Spleen (tissue), 11 donors: ENCODE measurements around the gene ADGRG3. TPM values are rescaled to one million over a fixed set of nuclear protein-coding genes. Genes with fewer than 3 reads are reported as not detected.

Source experiments
- DNase-seq: peaks from one replicate; pipeline ENCODE4 v3.0.0-alpha.2; 2020
- H3K27ac ChIP-seq, 8 donors: fragments of 200-600 bp; sonication (generic) in 7 of 8; 1 replicate in 4 of 8; 2 replicates in 4 of 8; pipeline versions ENCODE4 v1.5.0 to v1.8.0; 2016 to 2021; ENCODE audit warnings: inconsistent platforms in 4 of 8, mild to moderate bottlenecking in 4 of 8, moderate library complexity in 1 of 8
- H3K27me3 ChIP-seq, 7 donors: fragments of 200-600 bp; sonication (generic) in 6 of 7; replicated peaks in 1 of 7; 1 replicate in 4 of 7; 2 replicates in 3 of 7; pipeline versions ENCODE4 v1.5.0 to v1.8.0; 2016 to 2021; ENCODE audit warnings: inconsistent platforms in 3 of 7, mild to moderate bottlenecking in 1 of 7
- H3K36me3 ChIP-seq, 6 donors: fragments of 200-600 bp; sonication (generic) in 5 of 6; 1 replicate in 4 of 6; 2 replicates in 2 of 6; pipeline versions ENCODE4 v1.5.0 to v1.8.0; 2016 to 2021; ENCODE audit warnings: inconsistent platforms in 2 of 6
- H3K4me1 ChIP-seq, 6 donors: fragments of 200-600 bp; sonication (generic) in 5 of 6; 1 replicate in 3 of 6; 2 replicates in 3 of 6; pipeline versions ENCODE4 v1.5.0 to v1.8.0; 2016 to 2021; ENCODE audit warnings: inconsistent platforms in 3 of 6
- H3K4me3 ChIP-seq, 8 donors: fragments of 200-600 bp; sonication (generic) in 7 of 8; 1 replicate in 4 of 8; 2 replicates in 4 of 8; pipeline versions ENCODE4 v1.5.0 to v1.8.0; 2016 to 2021; ENCODE audit warnings: inconsistent platforms in 4 of 8, mild to moderate bottlenecking in 4 of 8, moderate library complexity in 2 of 8
- H3K9me3 ChIP-seq, 8 donors: fragments of 200-600 bp; sonication (generic) in 7 of 8; 1 replicate in 4 of 8; 2 replicates in 4 of 8; pipeline versions ENCODE4 v1.5.0 to v1.8.0; 2016 to 2021; ENCODE audit warnings: inconsistent platforms in 4 of 8
- CTCF ChIP-seq, 11 experiments: fragments of 200-600 bp in 7 of 11; fragments of 450-650 bp in 4 of 11; sonication (generic) in 4 of 11; IDR thresholded peaks in 8 of 11; conservative IDR thresholded peaks in 3 of 11; 1 replicate in 7 of 11; 2 replicates in 4 of 11; pipeline versions ENCODE4 v1.4.0 to v1.8.0; 2016 to 2021; ENCODE audit warnings: antibody characterized with exemption in 11 of 11, inconsistent platforms in 4 of 11, mild to moderate bottlenecking in 1 of 11
- POLR2A ChIP-seq, 3 donors: fragments of 450-650 bp; IDR thresholded peaks; one replicate each; pipeline ENCODE4 v1.5.1; 2017; ENCODE audit warnings: antibody characterized with exemption in 3 of 3, mild to moderate bottlenecking in 1 of 3
- POLR2AphosphoS5 ChIP-seq, 3 donors: sonication (generic); formaldehyde crosslinking; IDR thresholded peaks; one replicate each; pipeline ENCODE4 v1.5.1; 2017; ENCODE audit warnings: antibody characterized with exemption in 3 of 3
- WGBS, 5 donors: extraction: QIAGEN DNeasy Blood & Tissue Kit in 3 of 5; methylation state at CpG; one replicate each; pipeline versions ENCODE4 v1.1.5 to v1.1.7; 2013 to 2018; 5-methylcytosine and 5-hydroxymethylcytosine counted together
- intact Hi-C: fragments of 100-400 bp; cut with DNase I; formaldehyde crosslinking; loops from one replicate; pipeline ENCODE4 v1.15.0; 2023; ENCODE audit warnings: low total_unique reads
- polyA plus RNA-seq, 3 donors: library from polyadenylated mRNA; stranded (reverse); fragments of 200-250 nt; gene quantifications; one replicate each; pipeline ENCODE4 v1.2.1, GENCODE V29; 2013
- total RNA-seq, 7 donors: library from RNA; depleted of rRNA in 3 of 7; stranded (reverse); fragments of >200 nt in 3 of 7; fragmentation: NEBNext Ultra II Directional in 4 of 7; extraction: Animal tissue kit (Norgen Biotek cat#: 25700) in 4 of 7; gene quantifications; one replicate each; pipeline versions ENCODE4 v1.1.0 to v1.2.1, GENCODE V29; 2016 to 2021
- donor health status: healthy with polysubstance abuse.
- donor health status: DM: no; HTN: no; CAD: no; lungs with moderate emphysema.
- donor health status: DM: no; HTN: no; CAD: no.
- donor health status: Bipolar disorder and iron deficiency.
- donor health status: healthy.
- donor health status: DM: no; HTN: no; CAD: no.
- donor health status: DM: yes; HTN: yes; CAD: no.

The ADGRG3 gene
- total and polyA plus RNA-seq, 10 donors = 2.5 to 116 (median 27.2) TPM

- TF ChIP-seq POLR2A (IDR thresholded peaks at IDR 0.05) (no peak), CTCF (IDR thresholded peaks at IDR 0.05 in 8 of 11, conservative IDR thresholded peaks at IDR 0.05 in 3 of 11) (no peak), POLR2AphosphoS5 (IDR thresholded peaks at IDR 0.05) (no peak)
- intact Hi-C loops = no loop called here
- Histone ChIP-seq H3K27ac (no peak overlapping the region), H3K36me3 (no peaks in the 10 kb centered on the region), H3K9me3 (no peaks in the 10 kb centered on the region), H3K27me3 (no peaks in the 10 kb centered on the region), H3K4me3 (no peak overlapping the region), H3K4me1 (peaks cover 0 to 6% (median 0%) of the 10 kb centered on the region in 6 donors)
- WGBS, 5 donors = 73 to 86% (median 75%) methylated on average over 15 of the region's 15 CpGs
- peak; percentile 64 for DNase-seq
These were observed 56.4 kb downstream of the ADGRG3 start for GRCh38 chr16:57724531-57724930.

- no peak overlapping the region for H3K27ac ChIP-seq
- WGBS, 5 donors = 21 to 50% (median 38%) methylated on average over 5 of the region's 5 CpGs
- intact Hi-C loops = no loop called here
- TF ChIP-seq POLR2A (IDR thresholded peaks at IDR 0.05) (no peak), POLR2AphosphoS5 (IDR thresholded peaks at IDR 0.05) (no peak), CTCF (IDR thresholded peaks at IDR 0.05 in 8 of 11, conservative IDR thresholded peaks at IDR 0.05 in 3 of 11) (no peak)
- peaks cover 0 to 6% (median 0%) of the 10 kb centered on the region in 6 donors for H3K4me1 ChIP-seq
- H3K27me3 ChIP-seq = no peaks in the 10 kb centered on the region
- peak; percentile 19 for DNase-seq
- H3K36me3 ChIP-seq = no peaks in the 10 kb centered on the region
- H3K4me3 ChIP-seq = no peak overlapping the region
- no peaks in the 10 kb centered on the region for H3K9me3 ChIP-seq
These were observed 57.0 kb downstream of the ADGRG3 start for GRCh38 chr16:57725151-57725550.

GRCh38 chr16:57725554-57725953, 57.4 kb downstream of the ADGRG3 start:
- TF ChIP-seq CTCF (IDR thresholded peaks at IDR 0.05 in 8 of 11, conservative IDR thresholded peaks at IDR 0.05 in 3 of 11) (no peak), POLR2AphosphoS5 (IDR thresholded peaks at IDR 0.05) (no peak), POLR2A (IDR thresholded peaks at IDR 0.05) (no peak)
- intact Hi-C loops = no loop called here
- Histone ChIP-seq H3K9me3 (no peaks in the 10 kb centered on the region), H3K27ac (no peak overlapping the region), H3K4me3 (no peak overlapping the region), H3K36me3 (no peaks in the 10 kb centered on the region), H3K27me3 (no peaks in the 10 kb centered on the region), H3K4me1 (peaks cover 0 to 6% (median 0%) of the 10 kb centered on the region in 6 donors)
- no peak for DNase-seq
- WGBS, 5 donors = 73 to 85% (median 78%) methylated on average over 5 of the region's 5 CpGs

GRCh38 chr16:57725976-57726375, 57.9 kb downstream of the ADGRG3 start:
- WGBS, 5 donors = 93 to 96% (median 94%) methylated on average over 30 of the region's 30 CpGs
- DNase-seq = peak; percentile 64
- H3K4me3 ChIP-seq = no peak overlapping the region
- no peaks in the 10 kb centered on the region for H3K9me3 ChIP-seq
- TF ChIP-seq POLR2AphosphoS5 (IDR thresholded peaks at IDR 0.05) (no peak), POLR2A (IDR thresholded peaks at IDR 0.05) (no peak), CTCF (IDR thresholded peaks at IDR 0.05 in 8 of 11, conservative IDR thresholded peaks at IDR 0.05 in 3 of 11) (no peak)
- no peaks in the 10 kb centered on the region for H3K36me3 ChIP-seq
- H3K27ac ChIP-seq = no peak overlapping the region
- no peaks in the 10 kb centered on the region for H3K27me3 ChIP-seq
- intact Hi-C loops = no loop called here
- peaks cover 0 to 6% (median 0%) of the 10 kb centered on the region in 6 donors for H3K4me1 ChIP-seq
